K562 (cell line): Measurements from ENCODE around the gene RBM46. TPM values are rescaled to one million over a fixed set of nuclear protein-coding genes. Genes with fewer than 3 reads are reported as not detected.

Experiments used
- ATAC-seq: fragments of 200-7000 bp; cut with Tn5 transposase; 3 replicates; pipeline ENCODE4 v1.9.1; 2020; ENCODE audit warnings: moderate library complexity
- BruUV-seq: library from RNA; stranded (reverse); fragments of 400-500 nt; replicated peaks from 2 replicates; lab custom pipeline; 2021; lab: Mats Ljungman, UMichigan
- CTCF ChIA-PET: fragments of 300-600 bp; formaldehyde crosslinking; extraction: SDS; loops from one replicate; lab custom pipeline; 2021; ENCODE audit warnings: low intra/inter-chr PET ratio; lab: Yijun Ruan, JAX
- POLR2A ChIA-PET: fragments of 300-600, 350-650 bp; sonication (Branson Sonifier 250); formaldehyde crosslinking; extraction: SDS; loops from one replicate; lab custom pipeline; 2021; ENCODE audit warnings: antibody characterized with exemption, inconsistent platforms; lab: Yijun Ruan, JAX
- DNase-seq, 4 experiments: peaks; one replicate each; pipeline versions ENCODE4 v3.0.0 to v3.0.0-alpha.2; 2011 to 2018; ENCODE audit warnings: low spot score in 3 of 4, mixed read lengths in 3 of 4; ENCODE audit errors: extremely low read depth in 1 of 4
- FAIRE-seq: peaks from 2 replicates; lab custom pipeline; 2011; peaks lifted over from hg19 to GRCh38; lab: Jason Lieb, UNC
- H2AFZ ChIP-seq: 2 replicates; pipeline ENCODE4 v1.6.0; 2011; ENCODE audit warnings: low read depth, low read length, control low read depth, inconsistent platforms
- H3K27ac ChIP-seq: fragments of 200-600 bp; 3 replicates; pipeline ENCODE4 v1.8.0; 2011; ENCODE audit warnings: low read depth, mild to moderate bottlenecking, control low read depth, inconsistent platforms, low read length, moderate library complexity, mixed read lengths; ENCODE audit errors: extremely low read depth
- H3K27me3 ChIP-seq, 2 experiments: fragments of 300-600 bp in 1 of 2; 2 replicates in 1 of 2; 3 replicates in 1 of 2; pipeline versions ENCODE4 v1.6.0 to v1.8.0; 2011; ENCODE audit warnings: inconsistent platforms in 2 of 2, low read length in 2 of 2, mild to moderate bottlenecking in 1 of 2, mixed read lengths in 1 of 2, moderate library complexity in 1 of 2; ENCODE audit not compliant: control insufficient read depth in 2 of 2, insufficient read depth in 2 of 2
- H3K36me3 ChIP-seq: fragments of 300-600 bp; 3 replicates; pipeline ENCODE4 v1.8.0; 2011; ENCODE audit warnings: mild to moderate bottlenecking, low read length, inconsistent platforms; ENCODE audit not compliant: control insufficient read depth, insufficient read depth
- H3K4me1 ChIP-seq, 2 experiments: fragments of 200-600 bp in 1 of 2; replicated peaks in 1 of 2; 2 replicates in 1 of 2; 3 replicates in 1 of 2; pipeline versions ENCODE4 v1.5.1 to v1.8.0; 2011; ENCODE audit warnings: inconsistent platforms in 2 of 2, low read length in 2 of 2, mild to moderate bottlenecking in 1 of 2, mixed read lengths in 1 of 2, moderate library complexity in 1 of 2; ENCODE audit not compliant: control insufficient read depth in 2 of 2, insufficient read depth in 2 of 2
- H3K4me2 ChIP-seq: 2 replicates; pipeline ENCODE4 v1.6.1; 2011; ENCODE audit warnings: low read length, control low read depth, inconsistent platforms, mixed read lengths; ENCODE audit not compliant: insufficient read depth
- H3K4me3 ChIP-seq: fragments of 200-600 bp; sonication (generic), shearing (Covaris generic); 2 replicates; pipeline ENCODE4 v1.5.1; 2016; ENCODE audit warnings: control low read depth, inconsistent platforms
- H3K79me2 ChIP-seq: fragments of 200-600 bp; 3 replicates; pipeline ENCODE4 v1.8.0; 2011; ENCODE audit warnings: low read length, inconsistent platforms; ENCODE audit not compliant: control insufficient read depth, insufficient read depth
- H3K9ac ChIP-seq, 2 experiments: 2 replicates each; pipeline versions ENCODE4 v1.6.0 to v1.6.1; 2011; ENCODE audit warnings: low read depth in 2 of 2, low read length in 2 of 2, control low read depth in 1 of 2, inconsistent platforms in 1 of 2, mild to moderate bottlenecking in 1 of 2, mixed read lengths in 1 of 2; ENCODE audit not compliant: insufficient read depth in 1 of 2
- H3K9me1 ChIP-seq: one replicate; pipeline ENCODE4 v1.6.0; 2011; ENCODE audit warnings: inconsistent platforms, mild to moderate bottlenecking, low read length, moderate library complexity; ENCODE audit not compliant: control insufficient read depth, insufficient read depth
- H3K9me3 ChIP-seq: replicated peaks from 2 replicates; pipeline ENCODE4 v1.5.1; 2011; ENCODE audit warnings: low read depth, low read length, inconsistent platforms; ENCODE audit not compliant: control insufficient read depth, insufficient read depth
- H4K20me1 ChIP-seq: replicated peaks from 2 replicates; pipeline ENCODE4 v1.6.1; 2011; ENCODE audit warnings: low read length, inconsistent platforms, mixed read lengths; ENCODE audit not compliant: control insufficient read depth, insufficient read depth
- E2F1 ChIP-seq: sonication (generic); formaldehyde crosslinking; IDR thresholded peaks from 2 replicates; pipeline ENCODE4 v1.8.1; 2023; ENCODE audit warnings: mild to moderate bottlenecking, missing genetic modification reagents, moderate library complexity
- EHMT2 ChIP-seq: fragments of 450-650 bp; IDR thresholded peaks from 2 replicates; pipeline ENCODE4 v1.6.1; 2018; ENCODE audit warnings: antibody characterized with exemption
- HMG20B ChIP-seq: fragments of 250-450 bp; sonication (Bioruptor Pico); IDR thresholded peaks from 2 replicates; pipeline ENCODE4 v1.5.0; 2021; ENCODE audit warnings: mild to moderate bottlenecking
- PATZ1 ChIP-seq: fragments of 250-450 bp; sonication (Bioruptor Pico); IDR thresholded peaks from 2 replicates; pipeline ENCODE4 v1.5.0; 2020; ENCODE audit warnings: mild to moderate bottlenecking, borderline replicate concordance
- POLR3G ChIP-seq: IDR thresholded peaks from 2 replicates; pipeline ENCODE4 v1.6.1; 2011; ENCODE audit not compliant: insufficient read length, insufficient replicate concordance; ENCODE audit errors: extremely low read depth
- STAG1 ChIP-seq: sonication (generic); formaldehyde crosslinking; IDR thresholded peaks from 2 replicates; pipeline ENCODE4 v1.5.0; 2020; ENCODE audit warnings: missing genetic modification reagents, borderline replicate concordance
- XRCC5 ChIP-seq: fragments of 200-400 bp; formaldehyde crosslinking; IDR thresholded peaks from 2 replicates; pipeline ENCODE4 v1.6.1; 2017; ENCODE audit warnings: low read depth, mild to moderate bottlenecking, low read length
- ZNF436 ChIP-seq: fragments of 250-450, 450-650 bp; sonication (Bioruptor Pico); formaldehyde crosslinking; IDR thresholded peaks from 2 replicates; pipeline ENCODE4 v1.7.0; 2020; ENCODE audit warnings: mild to moderate bottlenecking
- ZNF445 ChIP-seq: fragments of 250-450 bp; sonication (Bioruptor Pico); IDR thresholded peaks from 2 replicates; pipeline ENCODE4 v1.4.0; 2020; ENCODE audit warnings: low read depth, mild to moderate bottlenecking, moderate library complexity
- ZNF717 ChIP-seq: fragments of 250-450 bp; sonication (Bioruptor Pico); IDR thresholded peaks from 2 replicates; pipeline ENCODE4 v1.5.0; 2021
- in situ Hi-C: fragments of 300-500 bp; cut with MboI; formaldehyde crosslinking; loops from 4 replicates; pipeline ENCODE4 v1.15.0; 2018; ENCODE audit warnings: inconsistent platforms, mixed read lengths
- intact Hi-C: fragments of 100-400 bp; cut with micrococcal nuclease; formaldehyde crosslinking; loops from 2 replicates; pipeline ENCODE4 v1.14.2; 2022
- polyA plus RNA-seq, 8 experiments: library from polyadenylated mRNA; depleted of rRNA in 4 of 8; stranded (reverse) in 5 of 8; unstranded in 3 of 8; fragments of >200 nt; fragmentation: Nextera tagmentation in 2 of 8; fragmentation: Illumina TruSeq in 1 of 8; extraction: Ambion mirVana in 2 of 8; extraction: Trizol in 1 of 8; gene quantifications; 2 replicates each; pipeline versions ENCODE4 v1.2.1 to v1.2.3, GENCODE V29; 2011 to 2014; ENCODE audit warnings: inconsistent platforms in 1 of 8, missing spikeins in 1 of 8
- total RNA-seq, 7 experiments: library from RNA; depleted of rRNA in 6 of 7; stranded (reverse); fragments of >200 nt in 6 of 7; fragmentation: Illumina TruSeq in 2 of 7; extraction: Trizol in 2 of 7; gene quantifications; 2 replicates each; pipeline versions ENCODE4 v1.2.1 to v1.2.3, GENCODE V29; 2011 to 2021; ENCODE audit warnings: low replicate concordance in 1 of 7

The RBM46 gene
- total and polyA plus RNA-seq, 9 of the 15 experiments (the other 6 are each of a cell fraction or from before 2014, with no cell fraction given), result 0.04 TPM; not detected in 8

GRCh38 chr4:154731756-154732155 is 49.3 kb upstream of the RBM46 start:
- H4K20me1 ChIP-seq, result no peaks in the 10 kb centered on the region
- ChIA-PET POLR2A (no interaction called here), CTCF (no interaction called here)
- no peaks in the 10 kb centered on the region for H3K9me1 ChIP-seq
- intact Hi-C loops, result no loop called here
- no peak overlapping the region for H3K4me3 ChIP-seq
- no peak for FAIRE-seq
- in situ Hi-C loops, result no loop called here
- TF ChIP-seq PATZ1 (CRISPR knock-in tag) (no peak), E2F1 (CRISPR knock-in tag) (no peak), ZNF717 (no peak), ZNF436 (CRISPR knock-in tag) (no peak), POLR3G (no peak), EHMT2 (no peak), ZNF445 (CRISPR knock-in tag) (no peak), XRCC5 (no peak), HMG20B (CRISPR knock-in tag) (no peak), STAG1 (CRISPR knock-in tag) (no peak)
- no peak for ATAC-seq
- no peak for DNase-seq
- no peaks in the 10 kb centered on the region for H3K4me1 ChIP-seq
- H3K9ac ChIP-seq, result no peak overlapping the region
- H2AFZ ChIP-seq, result no peak overlapping the region
- H3K9me3 ChIP-seq, result no peaks in the 10 kb centered on the region
- no peak overlapping the region for H3K4me2 ChIP-seq
- H3K36me3 ChIP-seq, result no peaks in the 10 kb centered on the region
- no peaks in the 10 kb centered on the region for H3K27me3 ChIP-seq
- BruUV-seq, result no TSS peak
- no peak overlapping the region for H3K27ac ChIP-seq
- no peaks in the 10 kb centered on the region for H3K79me2 ChIP-seq
